ENCODE results near the gene LPCAT2.

Gene LPCAT2

GRCh38 chr16:55588799-55589198 is 79.9 kb downstream of the LPCAT2 start:
- TF ChIP-seq CTCF (conservative IDR thresholded peaks at IDR 0.05; ENCODE audit: low read depth, low read length): no peak
- no peaks in the 10 kb centered on the region for H4K20me1 ChIP-seq (ENCODE audit: insufficient read depth)
- no peak overlapping the region for H3K9ac ChIP-seq
- H2AFZ ChIP-seq (ENCODE audit: low read depth): no peak overlapping the region
- no peaks in the 10 kb centered on the region for H3K36me3 ChIP-seq (ENCODE audit: insufficient read depth)
- H3K27ac ChIP-seq: no peak overlapping the region
- no peaks in the 10 kb centered on the region for H3K27me3 ChIP-seq (ENCODE audit: insufficient read depth, low read depth)
- H3K4me3 ChIP-seq (IDR thresholded peaks at IDR 0.05; ENCODE audit: insufficient read depth, low read depth, low read length): no peak overlapping the region
- no peaks in the 10 kb centered on the region for H3K79me2 ChIP-seq (ENCODE audit: insufficient read depth, low read depth)
- H3K4me1 ChIP-seq (ENCODE audit: low read depth, poor library complexity, severe bottlenecking): no peaks in the 10 kb centered on the region
- no peak overlapping the region for H3K4me2 ChIP-seq

GRCh38 chr16:55592306-55592705 is 83.4 kb downstream of the LPCAT2 start:
- H3K27me3 ChIP-seq (ENCODE audit: insufficient read depth, low read depth): no peaks in the 10 kb centered on the region
- no peak overlapping the region for H3K27ac ChIP-seq
- no peak overlapping the region for H3K4me2 ChIP-seq
- no peak overlapping the region for H3K4me3 ChIP-seq (IDR thresholded peaks at IDR 0.05; ENCODE audit: insufficient read depth, low read depth, low read length)
- no peaks in the 10 kb centered on the region for H3K36me3 ChIP-seq (ENCODE audit: insufficient read depth)
- H3K4me1 ChIP-seq (ENCODE audit: low read depth, poor library complexity, severe bottlenecking): no peaks in the 10 kb centered on the region
- no peak overlapping the region for H2AFZ ChIP-seq (ENCODE audit: low read depth)
- no peaks in the 10 kb centered on the region for H4K20me1 ChIP-seq (ENCODE audit: insufficient read depth)
- no peak for TF ChIP-seq CTCF (conservative IDR thresholded peaks at IDR 0.05; ENCODE audit: low read depth, low read length)
- no peaks in the 10 kb centered on the region for H3K79me2 ChIP-seq (ENCODE audit: insufficient read depth, low read depth)
- H3K9ac ChIP-seq: no peak overlapping the region

- Histone ChIP-seq H3K27ac (no peak overlapping the region), H3K4me3 (IDR thresholded peaks at IDR 0.05; ENCODE audit: insufficient read depth, low read depth, low read length) (no peak overlapping the region), H3K27me3 (ENCODE audit: insufficient read depth, low read depth) (no peaks in the 10 kb centered on the region), H3K79me2 (ENCODE audit: insufficient read depth, low read depth) (no peaks in the 10 kb centered on the region), H2AFZ (ENCODE audit: low read depth) (no peak overlapping the region), H4K20me1 (ENCODE audit: insufficient read depth) (no peaks in the 10 kb centered on the region), H3K36me3 (ENCODE audit: insufficient read depth) (no peaks in the 10 kb centered on the region), H3K4me2 (no peak overlapping the region), H3K4me1 (ENCODE audit: low read depth, poor library complexity, severe bottlenecking) (no peaks in the 10 kb centered on the region), H3K9ac (no peak overlapping the region)
- no peak for TF ChIP-seq CTCF (conservative IDR thresholded peaks at IDR 0.05; ENCODE audit: low read depth, low read length)
Observed at GRCh38 chr16:55597928-55598327, 89.1 kb downstream of the LPCAT2 start.

- Histone ChIP-seq H3K36me3 (ENCODE audit: insufficient read depth) (no peaks in the 10 kb centered on the region), H3K4me1 (ENCODE audit: low read depth, poor library complexity, severe bottlenecking) (no peaks in the 10 kb centered on the region), H3K79me2 (ENCODE audit: insufficient read depth, low read depth) (no peaks in the 10 kb centered on the region), H3K27ac (no peak overlapping the region), H4K20me1 (ENCODE audit: insufficient read depth) (no peaks in the 10 kb centered on the region), H3K4me2 (no peak overlapping the region), H2AFZ (ENCODE audit: low read depth) (no peak overlapping the region), H3K9ac (no peak overlapping the region), H3K27me3 (ENCODE audit: insufficient read depth, low read depth) (no peaks in the 10 kb centered on the region), H3K4me3 (IDR thresholded peaks at IDR 0.05; ENCODE audit: insufficient read depth, low read depth, low read length) (no peak overlapping the region)
- TF ChIP-seq CTCF (conservative IDR thresholded peaks at IDR 0.05; ENCODE audit: low read depth, low read length): no peak
Observed at GRCh38 chr16:55605754-55606336, 97.0 kb downstream of the LPCAT2 start.

Data from KMS-11 (cell line).